ENCODE measurements around the gene DAGLA.

- TF ChIP-seq CTCF (IDR thresholded peaks at IDR 0.05) (no peak), EZH2 (IDR thresholded peaks at IDR 0.05; ENCODE audit: borderline replicate concordance, insufficient read depth, low read depth, low read length, poor library complexity, severe bottlenecking) (no peak)
Measured at GRCh38 chr11:61680622-61681221, 531 bp downstream of the DAGLA start.
